Ecto neural progenitor cell (in vitro differentiated cells): Measurements from ENCODE around the gene H1-8.

ENCODE experiments used
- DNase-seq: peaks from one replicate; pipeline ENCODE4 v3.0.0-alpha.2; 2018; ENCODE audit warnings: low spot score

Gene H1-8

DNA sequence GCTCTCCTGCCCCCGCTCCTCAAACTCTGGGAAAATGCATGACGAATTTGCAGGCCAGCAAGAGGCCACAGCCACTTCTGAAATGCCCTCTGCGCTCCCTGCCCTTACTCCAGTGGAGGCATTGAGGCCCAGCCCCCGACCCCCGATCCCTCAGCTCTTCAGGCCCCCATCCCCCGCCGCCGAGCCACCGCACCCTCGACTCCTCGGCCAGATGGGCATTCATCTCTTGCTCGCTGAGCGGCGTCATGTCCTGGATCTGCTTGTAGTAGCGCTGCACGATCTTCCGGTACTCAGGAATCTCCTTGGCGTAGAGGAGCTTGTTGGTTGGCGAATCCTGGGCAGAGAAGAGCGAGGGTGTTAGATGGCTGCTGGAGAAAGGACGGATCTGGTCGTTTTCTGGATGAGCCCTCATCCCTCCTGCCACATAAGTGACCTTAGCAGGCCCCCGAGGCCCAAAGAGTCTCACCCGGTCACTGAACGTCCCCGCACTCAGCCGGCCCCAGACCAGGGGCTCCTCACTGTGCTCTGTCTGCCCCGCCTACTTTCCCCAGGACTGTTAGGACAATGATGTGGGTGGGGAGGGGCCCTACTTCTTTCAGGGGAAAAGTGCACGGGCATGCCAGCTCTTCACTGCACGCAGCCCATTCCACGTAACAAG, 14.0 kb downstream of the H1-8 start:
- no peak for DNase-seq

DNA sequence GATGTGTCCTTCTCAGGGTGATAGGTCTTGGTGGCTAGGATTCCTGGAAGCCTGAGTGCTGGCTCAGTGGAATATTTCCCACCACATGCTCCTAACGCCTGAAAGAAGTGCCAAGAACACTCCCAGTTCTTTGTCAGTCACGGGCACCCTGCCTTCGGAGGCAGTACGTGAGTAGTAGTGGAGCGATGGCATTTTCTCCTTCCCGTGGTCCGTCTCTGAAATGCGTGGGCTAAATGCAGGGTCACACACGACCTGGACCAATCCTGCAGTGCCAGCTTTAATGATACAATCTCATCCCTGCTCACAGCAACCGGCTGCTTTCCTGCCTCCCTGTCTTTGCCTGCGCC, 14.5 kb downstream of the H1-8 start:
- no peak for DNase-seq

DNA sequence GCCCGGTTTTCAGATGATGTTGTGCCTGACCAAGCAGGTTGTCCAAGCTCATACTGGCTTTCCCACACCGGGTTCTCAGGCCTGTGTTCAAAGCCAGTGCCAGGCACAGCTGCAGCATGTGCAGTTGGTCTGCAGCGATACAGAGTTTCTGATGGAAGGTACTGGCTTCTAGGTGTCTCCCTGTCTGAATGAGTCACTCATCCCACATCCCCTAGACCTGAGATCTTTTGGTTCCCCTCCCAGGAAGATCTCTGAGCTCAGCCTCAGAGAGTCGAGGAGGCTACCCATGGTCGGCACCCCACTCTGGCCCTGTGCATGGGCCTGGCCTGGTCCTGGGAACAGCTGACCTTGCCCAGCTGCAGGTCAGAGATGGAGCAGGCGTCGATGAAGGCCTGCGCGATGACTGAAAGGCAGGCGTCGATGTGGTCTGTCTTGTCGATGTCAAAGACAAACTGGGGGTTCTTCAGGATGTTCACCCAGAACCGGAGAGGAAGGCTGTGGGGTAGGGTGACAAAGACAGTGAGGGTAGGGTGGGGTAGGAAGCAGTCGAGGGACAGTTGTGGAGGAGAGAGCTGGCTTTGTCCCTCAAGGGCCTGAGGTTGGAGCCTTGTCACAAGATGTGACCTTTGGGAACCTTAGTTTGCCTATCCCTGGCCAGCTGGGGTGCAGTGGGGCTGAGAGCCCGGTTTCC, 15.3 kb downstream of the H1-8 start:
- no peak for DNase-seq

DNA sequence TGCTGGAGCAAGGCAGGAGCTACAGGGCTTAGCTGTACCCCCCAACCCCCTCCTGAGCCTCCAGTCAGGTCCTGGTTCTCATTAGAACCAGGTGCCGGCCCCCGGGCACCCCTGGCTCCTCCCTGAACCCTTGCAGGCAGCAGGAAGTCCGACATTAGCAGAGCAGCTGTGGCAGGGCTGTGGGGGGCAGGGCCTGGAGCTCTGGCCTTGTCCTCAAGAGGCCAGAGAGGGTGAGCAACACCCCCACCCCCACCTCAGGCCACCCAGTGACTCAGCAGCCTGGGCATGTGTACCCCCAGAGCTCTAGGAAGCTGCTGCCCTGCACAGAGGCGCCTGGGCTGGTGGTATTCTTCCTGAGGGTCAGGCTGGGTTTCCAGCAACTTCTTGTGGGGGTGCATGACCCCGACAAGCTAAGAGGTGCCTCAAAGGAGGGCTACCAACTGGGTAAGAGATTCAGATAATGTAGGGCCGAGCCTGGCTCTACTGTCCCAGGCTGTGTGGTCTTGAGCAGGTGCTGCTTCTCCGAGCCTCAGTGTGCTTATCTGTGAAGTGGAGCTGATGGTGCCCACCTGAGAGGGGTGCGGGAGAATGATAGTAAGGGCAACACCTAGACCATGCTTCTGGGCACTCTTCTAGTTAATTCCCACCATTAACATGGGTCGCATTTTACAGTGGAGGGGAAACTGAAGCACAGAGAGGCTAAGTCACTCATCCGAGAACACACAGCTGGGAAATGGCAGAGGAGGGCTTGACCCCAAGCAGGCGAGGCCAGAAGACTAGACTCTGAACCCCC, 16.0 kb downstream of the H1-8 start:
- no peak for DNase-seq

DNA sequence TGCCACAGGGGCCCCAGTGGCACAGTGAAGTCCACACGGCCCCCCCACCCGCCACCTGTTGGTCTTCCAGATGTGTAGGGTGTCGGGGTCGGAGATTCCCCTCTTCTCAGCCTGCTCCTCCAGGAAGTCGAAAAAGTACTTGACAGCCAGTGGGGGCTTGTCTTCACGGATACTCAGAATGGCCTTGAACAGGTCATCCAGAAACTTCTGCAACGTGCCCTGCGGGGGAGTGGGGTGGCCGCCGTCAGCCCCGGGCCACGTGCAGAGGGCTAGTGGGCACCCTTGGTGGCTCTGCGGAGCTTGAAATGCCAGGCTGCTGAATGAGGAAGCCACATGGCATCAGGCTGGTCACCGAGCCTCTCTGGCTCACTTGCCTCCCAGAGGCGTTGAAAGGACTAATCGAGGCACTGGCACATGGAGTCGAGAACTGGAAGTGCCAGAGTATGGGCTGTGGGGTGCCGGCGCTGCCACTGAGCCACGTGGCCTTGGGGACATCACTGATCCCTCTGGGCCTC, 16.6 kb downstream of the H1-8 start:
- no peak for DNase-seq

DNA sequence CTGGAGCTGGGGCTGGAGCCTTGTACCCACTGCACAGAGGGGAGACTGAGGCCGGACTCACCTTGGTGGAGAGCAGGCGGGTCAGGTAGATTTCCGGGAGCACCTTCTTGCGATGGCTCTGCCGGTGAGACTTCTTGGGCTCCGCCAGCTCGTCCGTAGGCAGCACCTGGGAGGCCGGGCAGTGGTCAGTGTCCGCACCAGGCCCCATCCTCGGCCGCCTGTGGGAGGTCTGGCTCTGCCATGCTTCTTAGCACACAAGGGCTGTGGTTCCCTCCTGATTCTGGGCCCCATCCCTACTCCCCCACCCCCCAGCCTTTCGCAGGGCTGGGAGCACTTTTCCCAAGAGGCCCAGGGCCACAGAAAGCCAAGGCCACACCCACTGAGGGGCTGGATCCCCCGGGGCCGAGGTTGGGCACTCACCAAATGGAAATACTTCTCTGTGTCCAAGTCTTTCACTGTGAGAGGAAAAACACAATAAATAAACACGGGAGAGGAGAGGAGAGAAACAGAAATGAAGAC, 17.4 kb downstream of the H1-8 start:
- no peak for DNase-seq

DNA sequence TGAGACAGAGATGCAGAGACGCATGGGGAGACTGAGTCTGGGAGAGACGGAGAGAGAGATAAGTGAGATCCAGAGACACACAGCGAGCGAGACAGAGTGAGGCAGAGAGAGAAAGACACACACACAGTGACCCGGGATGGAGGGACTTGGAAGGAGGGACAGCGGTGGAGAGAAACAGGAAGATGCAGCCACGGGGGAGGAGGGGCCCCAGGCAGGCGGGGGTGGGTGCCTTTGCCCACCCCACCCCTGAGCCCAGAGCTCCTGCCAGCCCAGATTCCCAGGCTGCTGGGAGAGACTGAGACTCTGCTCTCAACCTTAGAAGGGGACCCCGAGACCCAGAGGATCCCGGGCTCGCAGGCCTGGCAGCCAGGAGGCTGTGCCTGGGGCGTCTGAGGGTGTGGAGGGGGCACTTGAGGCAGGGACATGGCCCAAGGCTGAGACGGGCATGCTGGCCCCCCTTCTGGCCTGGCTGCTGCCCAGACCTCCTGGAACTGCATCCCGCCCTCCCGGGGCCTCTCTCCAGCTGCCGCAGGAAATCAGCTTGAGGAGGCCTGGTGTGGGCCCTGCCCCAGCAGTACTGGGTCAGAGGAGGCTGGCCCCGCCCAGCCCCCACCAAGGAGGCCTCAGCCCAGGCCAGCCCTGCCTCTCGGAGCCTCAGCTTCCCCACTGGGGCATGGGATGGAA, 18.1 kb downstream of the H1-8 start:
- DNase-seq, result no peak

DNA sequence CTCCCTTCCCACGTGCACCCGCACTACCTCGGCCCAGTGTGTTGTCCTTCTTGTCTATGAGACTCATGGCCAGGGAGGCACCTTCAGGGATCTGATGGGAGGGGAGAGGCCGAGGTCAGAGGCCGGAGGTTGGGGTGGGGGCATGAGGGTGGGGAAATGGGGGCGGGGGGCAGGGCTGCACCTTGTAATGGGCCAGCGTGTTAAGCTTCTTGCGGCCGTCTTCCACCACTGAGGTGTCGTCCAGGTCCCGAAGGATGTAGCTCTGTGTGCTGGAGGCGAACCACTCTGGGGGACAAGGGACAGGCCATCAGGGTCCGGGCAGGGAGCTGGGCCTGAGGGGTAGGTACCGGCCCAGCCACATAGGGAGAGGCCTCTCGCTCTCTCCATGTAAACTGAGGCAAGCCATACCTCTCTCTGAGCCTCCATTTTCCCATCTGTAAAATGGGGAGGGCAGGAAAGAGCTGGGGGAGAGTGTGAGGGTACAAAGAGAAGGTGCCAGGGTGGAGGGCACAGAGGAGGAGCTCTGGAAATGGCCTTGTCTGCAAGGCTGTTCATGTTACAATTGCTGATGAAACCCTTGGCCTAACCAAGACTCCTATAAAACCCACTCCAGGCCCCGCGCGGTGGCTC, 18.8 kb downstream of the H1-8 start:
- DNase-seq, result no peak

DNA sequence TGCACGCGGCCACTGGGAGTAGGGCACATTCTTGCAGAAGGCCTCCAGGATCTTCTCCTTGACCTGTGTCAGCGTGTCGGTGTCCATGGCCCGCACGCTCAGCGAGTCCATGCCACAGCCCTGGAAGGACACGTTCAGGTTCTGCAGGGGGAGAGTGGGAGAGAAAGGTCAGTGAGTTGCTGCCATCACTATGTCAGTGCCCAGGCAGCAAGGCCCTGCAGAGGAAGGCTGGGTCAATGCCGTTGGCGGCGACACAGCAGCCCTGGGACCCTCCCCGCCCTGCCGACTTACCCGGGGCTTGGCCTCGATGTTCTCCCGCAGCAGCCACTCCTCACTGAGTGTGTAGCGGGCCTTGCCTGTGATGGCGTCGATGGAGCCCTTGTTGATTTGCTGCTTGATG, 19.8 kb downstream of the H1-8 start:
- DNase-seq, result no peak

DNA sequence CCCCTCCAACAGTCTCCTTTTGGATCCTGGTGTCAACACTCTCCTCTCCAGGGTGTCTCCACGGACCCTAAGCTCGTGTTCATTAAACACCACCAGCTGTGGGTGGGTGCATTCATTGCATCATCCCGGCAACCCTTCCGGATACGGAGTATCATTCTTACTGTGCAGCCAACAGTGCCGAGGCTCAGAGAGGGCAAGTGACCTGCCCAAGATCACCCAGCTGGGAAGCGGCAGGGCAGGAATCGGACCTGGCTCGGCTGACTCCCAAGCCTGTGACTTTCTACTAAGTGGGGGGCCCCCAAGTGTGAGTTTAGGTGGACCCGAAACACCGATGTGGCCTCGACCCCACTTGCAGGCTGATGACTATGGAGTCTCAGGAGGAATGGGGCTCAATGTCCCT, 20.4 kb downstream of the H1-8 start:
- no peak for DNase-seq

DNA sequence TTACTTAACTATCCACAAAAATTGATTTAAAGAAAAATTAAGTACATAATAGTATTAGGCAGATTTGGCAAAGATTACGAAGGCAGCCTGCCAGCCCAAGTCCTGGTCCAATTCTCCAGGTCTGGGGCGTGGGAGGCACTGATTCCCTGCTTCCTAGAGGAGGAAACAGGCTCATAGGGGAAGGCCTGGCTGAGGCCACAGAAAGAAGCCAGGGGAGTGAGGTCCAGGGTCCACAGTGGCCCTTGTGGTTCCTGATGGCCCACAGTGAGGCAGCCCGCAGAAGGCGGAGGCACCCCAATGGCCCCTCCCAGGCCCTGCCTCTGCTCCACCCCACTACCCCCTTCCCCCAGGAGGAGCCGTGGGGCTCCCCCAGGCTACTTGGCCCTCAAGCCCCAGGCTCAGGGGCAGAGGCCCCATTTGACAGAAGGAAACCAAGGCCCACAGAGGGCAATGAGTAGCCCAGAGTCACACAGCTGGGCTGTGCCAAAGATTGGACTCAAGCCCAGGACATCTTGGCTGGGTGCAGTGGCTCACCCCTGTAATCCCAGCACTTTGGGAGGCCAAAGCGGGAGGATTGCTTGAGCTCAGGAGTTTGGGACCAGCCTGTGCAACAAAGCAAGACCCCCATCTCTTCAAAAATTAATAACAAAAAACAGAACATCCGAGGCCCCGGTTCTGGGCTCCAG, 21.0 kb downstream of the H1-8 start:
- DNase-seq, result no peak

DNA sequence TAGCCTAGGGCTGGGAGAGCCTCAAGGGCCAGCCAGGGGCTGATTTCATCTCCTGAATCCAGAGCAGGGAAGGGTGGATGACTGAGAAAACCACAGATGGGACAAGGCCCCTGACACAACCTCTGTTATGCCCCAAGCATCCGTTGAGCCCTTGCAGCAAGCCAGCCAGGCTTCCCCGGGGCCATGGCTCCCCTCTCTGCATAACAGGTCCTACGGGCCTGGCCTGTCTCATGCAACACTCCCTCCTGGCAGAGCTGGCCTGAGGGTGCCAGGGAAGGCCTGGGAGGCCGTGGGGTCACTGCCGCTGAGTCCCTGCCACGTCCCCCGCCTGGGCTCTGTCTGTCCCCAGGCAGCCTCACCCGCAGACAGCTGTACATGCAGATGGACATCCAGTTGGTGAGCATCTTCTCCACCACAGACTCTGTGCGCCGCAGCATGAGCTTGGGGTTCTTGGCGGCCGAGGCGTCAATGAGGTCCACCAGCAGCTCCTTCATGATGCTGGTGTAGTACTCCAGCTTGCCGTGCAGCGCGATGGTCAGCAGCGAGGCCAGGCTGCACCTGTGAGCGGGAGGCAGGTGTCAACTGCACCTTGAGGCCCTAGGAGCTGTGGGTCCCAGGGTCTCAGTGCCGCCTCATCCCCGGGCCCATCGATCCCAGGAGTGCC, 22.1 kb downstream of the H1-8 start:
- no peak for DNase-seq

DNA sequence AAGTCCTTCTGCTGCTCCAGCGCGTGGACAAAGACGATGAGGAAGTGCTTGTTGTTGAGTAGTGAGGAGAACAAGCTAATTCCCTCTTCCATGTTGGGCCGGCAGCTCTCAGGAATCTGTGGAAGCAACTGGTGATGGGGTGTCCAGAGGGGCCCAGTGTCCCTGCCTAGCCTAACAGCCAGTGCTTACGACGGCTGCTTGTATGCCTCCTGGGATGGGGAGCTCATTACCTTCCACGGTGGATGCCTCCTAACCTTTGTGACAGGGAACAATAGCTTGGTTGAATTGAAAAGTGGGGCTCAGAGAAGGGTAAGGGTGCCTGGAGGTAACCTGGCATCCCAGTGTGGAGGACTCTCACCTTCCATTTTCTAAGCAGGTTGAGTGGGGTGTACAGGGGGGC, 22.9 kb downstream of the H1-8 start:
- DNase-seq, result no peak

DNA sequence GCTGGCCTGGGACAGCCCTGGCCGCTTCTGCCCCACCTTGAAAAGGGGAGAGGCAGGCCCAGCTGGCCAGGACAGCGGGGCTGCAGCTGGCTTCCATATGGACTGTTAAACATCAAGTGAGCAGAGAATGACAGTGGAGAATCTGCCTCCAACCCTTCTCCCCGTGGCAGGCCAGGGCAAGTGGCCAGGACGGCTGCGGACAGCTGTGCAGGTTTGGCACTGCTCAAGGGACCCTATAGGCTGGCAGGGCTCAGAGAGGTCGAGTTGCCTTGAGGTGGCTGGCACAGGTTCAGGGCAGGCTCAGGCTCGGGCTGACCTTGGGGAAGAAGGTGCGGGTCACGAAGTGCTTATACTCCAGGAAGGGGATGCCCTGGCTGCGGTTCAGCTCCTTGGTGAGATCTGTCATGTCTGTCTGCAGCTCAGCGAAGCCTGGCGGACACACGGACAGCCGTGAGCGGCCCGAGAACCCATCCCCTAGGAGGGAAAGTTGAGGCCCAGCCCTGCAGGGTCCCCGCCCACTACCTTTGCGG, 24.3 kb downstream of the H1-8 start:
- DNase-seq, result no peak

DNA sequence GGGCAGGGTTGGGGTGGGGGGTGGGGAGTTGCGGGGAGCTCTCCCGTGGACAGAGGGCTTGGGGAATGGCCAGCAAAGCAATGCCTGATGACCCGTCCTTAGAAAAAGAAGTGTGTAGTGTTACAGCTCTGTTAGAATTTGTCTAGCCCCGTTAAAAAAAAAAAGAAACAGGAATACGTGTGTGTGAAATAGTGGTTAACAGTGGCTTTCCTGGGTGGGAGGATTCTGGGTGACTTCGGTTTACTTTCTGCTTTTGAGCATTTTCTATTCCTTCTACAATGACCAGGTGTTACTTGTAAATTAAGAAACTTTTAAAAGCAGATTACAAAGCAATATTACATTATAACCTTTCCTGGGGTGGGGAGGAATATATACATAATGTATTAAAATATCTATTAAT, 25.0 kb downstream of the H1-8 start:
- no peak for DNase-seq

DNA sequence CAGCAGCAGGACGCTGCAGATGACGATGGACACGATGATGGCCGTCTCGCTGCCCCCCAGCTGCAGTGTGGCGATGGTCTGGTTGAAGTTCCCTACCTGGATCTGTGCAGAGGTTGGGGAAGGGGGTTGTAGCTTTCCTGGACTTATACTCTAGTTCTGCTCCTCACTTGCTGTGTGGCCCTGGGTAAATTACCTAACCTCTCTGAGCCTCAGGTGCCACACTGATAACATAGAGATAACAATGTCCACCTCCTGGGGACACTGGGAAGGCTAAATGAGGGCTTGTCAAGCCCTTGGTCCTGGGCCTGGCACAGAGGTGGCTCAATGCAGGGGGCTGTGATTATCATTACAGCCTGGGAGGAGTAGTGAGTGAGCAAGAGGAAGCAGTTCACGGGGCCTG, 26.9 kb downstream of the H1-8 start:
- DNase-seq, result no peak

DNA sequence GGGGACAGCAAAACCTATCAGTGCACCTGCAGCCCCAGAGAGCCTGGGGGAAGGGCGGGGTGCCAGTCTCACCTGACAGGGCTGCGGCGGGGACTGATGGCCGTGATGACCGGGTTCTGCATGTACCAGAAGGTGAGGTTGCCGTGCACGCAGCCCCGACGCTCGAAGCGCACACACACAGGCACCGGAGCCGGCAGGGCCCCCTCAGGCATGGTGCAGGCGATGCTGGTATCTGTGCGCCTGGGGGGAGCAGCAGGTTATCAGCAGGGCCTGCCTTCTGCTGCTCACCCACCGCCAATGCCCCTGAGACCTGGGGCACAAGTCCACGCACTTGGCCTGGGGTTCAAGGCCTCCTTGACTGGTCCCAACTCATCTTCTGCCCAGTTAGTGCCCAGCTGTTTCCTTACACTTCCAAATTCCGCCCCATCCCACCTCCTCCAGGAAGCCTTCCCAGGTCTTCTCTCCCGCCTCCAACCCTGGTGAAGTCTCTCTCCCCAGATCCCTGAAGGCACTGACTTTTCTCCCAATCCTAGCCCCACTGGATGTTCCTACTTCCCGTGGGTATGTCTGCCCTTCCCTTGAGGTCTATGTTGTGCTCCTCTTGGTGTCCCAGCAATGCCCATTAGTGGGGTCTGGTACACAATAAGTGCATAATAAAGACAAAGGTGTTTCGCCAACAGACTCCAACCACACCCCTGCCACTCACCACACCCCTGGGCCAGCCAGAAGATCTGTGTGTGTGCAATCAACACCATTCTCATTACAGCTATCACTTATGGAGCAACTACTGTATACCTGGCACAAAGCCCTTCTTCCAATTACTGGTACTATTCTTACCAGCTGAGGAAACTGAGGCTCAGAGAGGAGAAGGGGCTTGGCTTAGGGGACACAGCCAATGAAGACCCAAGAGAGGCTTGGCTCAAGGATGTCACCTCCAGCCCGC, 28.9 kb downstream of the H1-8 start:
- DNase-seq, result no peak

DNA sequence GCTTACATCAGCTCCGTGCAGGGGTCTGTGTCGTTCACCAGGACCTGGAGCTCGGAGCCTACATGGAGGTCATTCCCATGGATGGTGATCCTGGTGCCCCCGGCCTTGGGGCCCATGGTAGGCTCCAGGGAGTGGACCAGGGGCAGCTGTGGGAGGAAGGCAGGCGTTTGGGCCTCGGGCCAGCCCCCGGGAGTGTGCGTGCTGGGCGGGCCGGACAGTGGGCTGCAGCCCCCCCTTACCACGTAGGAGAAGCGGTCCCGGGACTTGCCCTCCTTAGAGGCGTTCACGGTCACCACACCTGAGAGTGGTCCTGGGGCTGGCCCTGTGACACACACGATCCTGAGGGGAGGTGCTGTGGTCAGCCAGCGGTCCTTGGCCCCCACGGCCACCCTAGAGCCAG, 29.6 kb downstream of the H1-8 start:
- no peak for DNase-seq

DNA sequence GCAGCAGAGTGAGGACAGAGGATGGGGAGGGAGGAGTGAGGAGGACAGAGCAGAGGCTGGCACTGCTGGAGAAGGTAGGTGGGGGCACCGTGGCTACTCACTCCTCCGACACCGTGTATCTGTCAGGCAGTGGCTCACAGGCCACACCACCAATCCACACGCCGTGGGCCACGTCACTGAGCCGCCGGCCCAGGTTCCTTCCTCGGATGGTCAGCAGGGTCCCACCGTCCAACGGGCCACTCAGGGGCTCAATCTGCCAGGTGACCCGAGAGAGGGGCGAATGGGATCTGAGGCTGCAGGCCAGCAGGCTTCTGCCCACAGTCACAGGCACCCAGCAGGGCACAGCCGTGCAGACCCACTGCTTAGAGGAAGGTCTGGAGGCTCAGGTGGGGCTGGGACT, 30.5 kb downstream of the H1-8 start:
- no peak for DNase-seq
